ENCODE data around the gene NDUFS5.
"Not testable (repeated sequence)": the region's sequence is repeated elsewhere in the genome, so short reads cannot be mapped to it uniquely, and the experiment has no call there.

Gene NDUFS5

GRCh38 chr1:39065542-39065941 lies 39.4 kb downstream of the NDUFS5 start:
- DNase-seq: no peak

GRCh38 chr1:39068227-39068626 lies 42.1 kb downstream of the NDUFS5 start:
- not testable (repeated sequence) for DNase-seq

GRCh38 chr1:39071557-39071956 lies 45.4 kb downstream of the NDUFS5 start:
- DNase-seq: not testable (repeated sequence)

GRCh38 chr1:39076127-39076798 lies 50.1 kb downstream of the NDUFS5 start:
- DNase-seq: no peak

GRCh38 chr1:39076799-39077148 lies 50.6 kb downstream of the NDUFS5 start:
- DNase-seq: no peak

- DNase-seq: no peak
Observed at GRCh38 chr1:39080269-39080826, 54.2 kb downstream of the NDUFS5 start.

- no peak for DNase-seq
Observed at GRCh38 chr1:39080831-39081270, 54.7 kb downstream of the NDUFS5 start.

- peak; percentile 61 to 83 (median 70) for DNase-seq
Observed at GRCh38 chr1:39081271-39082009, 55.3 kb downstream of the NDUFS5 start.

GRCh38 chr1:39082010-39082799 lies 56.1 kb downstream of the NDUFS5 start:
- no peak for DNase-seq

- no peak for DNase-seq
Observed at GRCh38 chr1:39082811-39083576, 56.8 kb downstream of the NDUFS5 start.

- no peak for DNase-seq
Observed at GRCh38 chr1:39084191-39084590, 58.0 kb downstream of the NDUFS5 start.
